Measurements from ENCODE around the gene LDLRAD3.

GRCh38 chr11:35902961-35903360 is 40.9 kb upstream of the LDLRAD3 start:
- TF ChIP-seq CTCF (IDR thresholded peaks at IDR 0.05) = no peak
- no peak for TF ChIP-seq POLR2A (IDR thresholded peaks at IDR 0.05)

All from adrenal gland (tissue), 5 donors.